Measurements from ENCODE around the gene CERS4. TPM values are rescaled to one million over a fixed set of nuclear protein-coding genes. Genes with fewer than 3 reads are reported as not detected.
"Not testable (repeated sequence)": the region's sequence is repeated elsewhere in the genome, so short reads cannot be mapped to it uniquely, and the experiment has no call there.

Gene CERS4
- total and polyA plus RNA-seq, 2 donors (not counting 3 experiments of a cell fraction or from before 2014, with no cell fraction given) = 4.9 to 7.7 TPM

DNA sequence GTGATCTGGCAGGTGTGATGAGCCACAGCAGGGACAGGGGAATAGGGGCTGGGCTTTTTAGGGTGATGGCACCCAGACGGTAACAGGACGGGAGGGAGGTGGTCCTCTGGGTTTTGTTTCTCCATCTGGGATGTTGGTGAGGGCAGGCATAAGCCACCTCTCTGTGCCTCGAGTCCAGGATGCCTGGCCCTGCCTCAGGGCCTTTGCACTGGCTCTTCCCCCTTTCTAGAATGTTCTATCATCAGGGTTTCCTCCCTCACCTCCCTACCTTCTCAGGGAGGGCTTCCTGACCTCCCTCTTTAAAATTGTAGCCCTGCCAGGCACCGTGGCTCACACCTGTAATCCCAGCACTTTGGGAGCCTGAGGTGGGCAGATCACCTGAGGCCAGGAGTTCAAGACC is 6.6 kb downstream of the CERS4 start:
- H3K9me3 ChIP-seq (replicated peaks; ENCODE audit: control insufficient read depth, insufficient read depth, low read length) = no peaks in the 10 kb centered on the region
- ChIA-PET CTCF (no interaction called here), POLR2A (no interaction called here)
- H4K20me1 ChIP-seq (replicated peaks; ENCODE audit: control insufficient read depth, extremely low read depth, insufficient read depth, low read length) = no peaks in the 10 kb centered on the region
- H3K4me2 ChIP-seq (ENCODE audit: insufficient read depth, low read length) = no peak overlapping the region
- H3K79me2 ChIP-seq (ENCODE audit: control insufficient read depth, insufficient read depth, low read length) = no peaks in the 10 kb centered on the region
- TF ChIP-seq POLR2AphosphoS5 (IDR thresholded peaks at IDR 0.05; ENCODE audit: insufficient read depth, low read depth, low read length) (no peak), EZH2 (IDR thresholded peaks at IDR 0.05; ENCODE audit: borderline replicate concordance, low read depth, low read length, severe bottlenecking) (no peak), MYC (IDR thresholded peaks at IDR 0.05; ENCODE audit: low read depth, low read length) (no peak), POLR2A (IDR thresholded peaks at IDR 0.05; ENCODE audit: low read depth, low read length) (no peak)
- TF ChIP-seq, protein P1, sequence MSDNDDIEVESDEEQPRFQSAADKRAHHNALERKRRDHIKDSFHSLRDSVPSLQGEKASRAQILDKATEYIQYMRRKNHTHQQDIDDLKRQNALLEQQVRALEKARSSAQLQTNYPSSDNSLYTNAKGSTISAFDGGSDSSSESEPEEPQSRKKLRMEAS (IDR thresholded peaks at IDR 0.05; ENCODE audit: insufficient read depth, insufficient read length) = no peak
- H3K9me1 ChIP-seq (replicated peaks; ENCODE audit: control insufficient read depth, extremely low read depth, insufficient read depth, low read length) = no peaks in the 10 kb centered on the region
- no peak overlapping the region for H3K27ac ChIP-seq (ENCODE audit: insufficient read depth, low read depth, low read length)
- no peaks in the 10 kb centered on the region for H3K4me1 ChIP-seq (ENCODE audit: control insufficient read depth, extremely low read depth, insufficient read depth, low read length)
- no peak overlapping the region for H3K4me3 ChIP-seq (replicated peaks in 1 of 3; ENCODE audit: insufficient read depth in 1 of 3, low read depth in 1 of 3, low read length in 3 of 3)
- DNase-seq (ENCODE audit: low read depth, low spot score) (no peak), FAIRE-seq (no peak)
- dilution Hi-C loops (cut with MboI; ENCODE audit: extremely low pct_ligation_motif_present, low sequenced_read_pairs) (no loop called here), intact Hi-C loops (cut with micrococcal nuclease) (no loop called here)
- no peak overlapping the region for H3K9ac ChIP-seq (replicated peaks; ENCODE audit: extremely low read depth, insufficient read depth, low read length)
- peaks cover 0 to 3% of the 10 kb centered on the region in 2 experiments for H3K27me3 ChIP-seq (ENCODE audit: control insufficient read depth in 2 of 2, insufficient read depth in 2 of 2, low read length in 2 of 2)
- no peak overlapping the region for H2AFZ ChIP-seq (ENCODE audit: low read depth, low read length)
- no TSS peak for BruUV-seq (replicated peaks)
- H3K36me3 ChIP-seq (ENCODE audit: control insufficient read depth in 2 of 2, extremely low read depth in 1 of 2, insufficient read depth in 2 of 2, low read length in 2 of 2) = no peaks in the 10 kb centered on the region

DNA sequence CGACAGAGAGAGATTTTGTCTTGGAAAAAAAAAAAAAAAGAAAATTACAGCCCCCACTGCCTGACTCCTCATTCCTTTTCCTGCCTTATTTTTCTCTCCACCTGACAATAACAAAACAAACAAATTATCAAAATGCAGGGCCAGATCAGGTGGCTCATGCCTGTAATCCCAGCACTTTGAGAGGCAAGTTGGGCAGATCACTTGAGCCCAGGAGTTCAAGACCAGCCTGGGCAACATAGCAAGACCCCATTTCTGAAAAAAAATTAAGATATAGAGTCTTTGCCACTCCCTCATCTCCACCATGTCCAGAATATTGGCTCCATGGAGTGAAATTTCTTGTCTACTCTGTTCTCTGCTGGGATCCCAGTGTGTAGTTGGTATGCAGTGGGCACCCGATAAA is 7.2 kb downstream of the CERS4 start:
- no peak overlapping the region for H3K4me2 ChIP-seq (ENCODE audit: insufficient read depth, low read length)
- no TSS peak for BruUV-seq (replicated peaks)
- ChIA-PET POLR2A (no interaction called here), CTCF (no interaction called here)
- TF ChIP-seq POLR2AphosphoS5 (IDR thresholded peaks at IDR 0.05; ENCODE audit: insufficient read depth, low read depth, low read length) (no peak), EZH2 (IDR thresholded peaks at IDR 0.05; ENCODE audit: borderline replicate concordance, low read depth, low read length, severe bottlenecking) (no peak), JUN (IDR thresholded peaks at IDR 0.05; ENCODE audit: borderline replicate concordance, insufficient read depth, insufficient read length, low read depth) (no peak), POLR2A (IDR thresholded peaks at IDR 0.05; ENCODE audit: low read depth, low read length) (no peak), MYC (IDR thresholded peaks at IDR 0.05; ENCODE audit: low read depth, low read length) (no peak), FOS (IDR thresholded peaks at IDR 0.05; ENCODE audit: borderline replicate concordance, insufficient read depth, low read length) (no peak)
- dilution Hi-C loops (cut with MboI; ENCODE audit: extremely low pct_ligation_motif_present, low sequenced_read_pairs) = no loop called here
- no peaks in the 10 kb centered on the region for H3K4me1 ChIP-seq (ENCODE audit: control insufficient read depth, extremely low read depth, insufficient read depth, low read length)
- no peaks in the 10 kb centered on the region for H3K36me3 ChIP-seq (ENCODE audit: control insufficient read depth in 2 of 2, extremely low read depth in 1 of 2, insufficient read depth in 2 of 2, low read length in 2 of 2)
- no peaks in the 10 kb centered on the region for H3K9me3 ChIP-seq (replicated peaks; ENCODE audit: control insufficient read depth, insufficient read depth, low read length)
- FAIRE-seq (no peak), DNase-seq (ENCODE audit: low read depth, low spot score) (no peak)
- no peak overlapping the region for H3K27ac ChIP-seq (ENCODE audit: insufficient read depth, low read depth, low read length)
- no peak overlapping the region for H2AFZ ChIP-seq (ENCODE audit: low read depth, low read length)
- no peak overlapping the region for H3K4me3 ChIP-seq (replicated peaks in 1 of 3; ENCODE audit: insufficient read depth in 1 of 3, low read depth in 1 of 3, low read length in 3 of 3)
- H3K79me2 ChIP-seq (ENCODE audit: control insufficient read depth, insufficient read depth, low read length) = no peaks in the 10 kb centered on the region
- intact Hi-C loops (cut with micrococcal nuclease) = no loop called here
- H3K27me3 ChIP-seq (ENCODE audit: control insufficient read depth in 2 of 2, insufficient read depth in 2 of 2, low read length in 2 of 2) = no peaks in the 10 kb centered on the region
- no peak overlapping the region for H3K9ac ChIP-seq (replicated peaks; ENCODE audit: extremely low read depth, insufficient read depth, low read length)
- no peaks in the 10 kb centered on the region for H3K9me1 ChIP-seq (replicated peaks; ENCODE audit: control insufficient read depth, extremely low read depth, insufficient read depth, low read length)
- no peaks in the 10 kb centered on the region for H4K20me1 ChIP-seq (replicated peaks; ENCODE audit: control insufficient read depth, extremely low read depth, insufficient read depth, low read length)

DNA sequence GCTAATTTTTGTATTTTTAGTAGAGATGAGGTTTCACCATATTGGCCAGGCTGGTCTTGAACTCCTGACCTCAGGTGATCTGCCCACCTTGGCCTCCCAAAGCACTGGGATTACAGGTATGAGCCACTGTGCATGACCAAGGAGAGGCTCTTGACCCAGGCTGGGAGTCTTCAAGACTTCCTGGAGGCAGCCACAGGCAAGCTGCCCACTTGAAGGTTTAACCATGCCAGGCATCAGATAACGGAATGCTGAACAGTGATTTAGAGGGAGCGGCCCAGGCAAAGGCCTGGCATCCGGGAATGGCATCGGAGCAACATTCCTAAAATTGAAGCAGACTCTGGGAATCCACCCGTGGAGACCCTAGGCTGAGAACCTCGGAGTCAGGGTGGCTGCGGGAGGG is 9.0 kb downstream of the CERS4 start:
- H3K4me3 ChIP-seq (replicated peaks in 1 of 3; ENCODE audit: insufficient read depth in 1 of 3, low read depth in 1 of 3, low read length in 3 of 3); dilution Hi-C loops (cut with MboI; ENCODE audit: extremely low pct_ligation_motif_present, low sequenced_read_pairs); CTCF ChIA-PET; H3K36me3 ChIP-seq (ENCODE audit: control insufficient read depth in 2 of 2, extremely low read depth in 1 of 2, insufficient read depth in 2 of 2, low read length in 2 of 2); H3K27me3 ChIP-seq (ENCODE audit: control insufficient read depth in 2 of 2, insufficient read depth in 2 of 2, low read length in 2 of 2); H4K20me1 ChIP-seq (replicated peaks; ENCODE audit: control insufficient read depth, extremely low read depth, insufficient read depth, low read length); H3K4me2 ChIP-seq (ENCODE audit: insufficient read depth, low read length); BruUV-seq (replicated peaks); H3K9me3 ChIP-seq (replicated peaks; ENCODE audit: control insufficient read depth, insufficient read depth, low read length); H3K27ac ChIP-seq (ENCODE audit: insufficient read depth, low read depth, low read length); DNase-seq (ENCODE audit: low read depth, low spot score); H3K9me1 ChIP-seq (replicated peaks; ENCODE audit: control insufficient read depth, extremely low read depth, insufficient read depth, low read length); H2AFZ ChIP-seq (ENCODE audit: low read depth, low read length); POLR2A ChIA-PET; H3K79me2 ChIP-seq (ENCODE audit: control insufficient read depth, insufficient read depth, low read length); intact Hi-C loops (cut with micrococcal nuclease); H3K4me1 ChIP-seq (ENCODE audit: control insufficient read depth, extremely low read depth, insufficient read depth, low read length); H3K9ac ChIP-seq (replicated peaks; ENCODE audit: extremely low read depth, insufficient read depth, low read length); FAIRE-seq: not testable (repeated sequence)
